GM12892 (cell line): ENCODE measurements around the gene EXD3.
A peak's percentile ranks its signal among the peaks of the same experiment; 100 is the strongest.

ENCODE experiments used
- DNase-seq: peaks from one replicate; pipeline ENCODE4 v3.0.0; 2011; ENCODE audit not compliant: insufficient read length
- FAIRE-seq: peaks from 2 replicates; lab custom pipeline; 2011; peaks lifted over from hg19 to GRCh38; lab: Jason Lieb, UNC
- POLR2A ChIP-seq: IDR thresholded peaks from 2 replicates; pipeline ENCODE4 v1.6.1; 2011; ENCODE audit warnings: low read depth, low read length, control low read depth
- POLR2AphosphoS5 ChIP-seq: IDR thresholded peaks from 2 replicates; pipeline ENCODE4 v1.6.1; 2011; ENCODE audit warnings: low read depth, low read length, control low read depth
- TAF1 ChIP-seq: IDR thresholded peaks from 2 replicates; pipeline ENCODE4 v1.6.1; 2011; ENCODE audit warnings: low read depth, mild to moderate bottlenecking, control low read depth, low read length, borderline replicate concordance

EXD3 gene

DNA sequence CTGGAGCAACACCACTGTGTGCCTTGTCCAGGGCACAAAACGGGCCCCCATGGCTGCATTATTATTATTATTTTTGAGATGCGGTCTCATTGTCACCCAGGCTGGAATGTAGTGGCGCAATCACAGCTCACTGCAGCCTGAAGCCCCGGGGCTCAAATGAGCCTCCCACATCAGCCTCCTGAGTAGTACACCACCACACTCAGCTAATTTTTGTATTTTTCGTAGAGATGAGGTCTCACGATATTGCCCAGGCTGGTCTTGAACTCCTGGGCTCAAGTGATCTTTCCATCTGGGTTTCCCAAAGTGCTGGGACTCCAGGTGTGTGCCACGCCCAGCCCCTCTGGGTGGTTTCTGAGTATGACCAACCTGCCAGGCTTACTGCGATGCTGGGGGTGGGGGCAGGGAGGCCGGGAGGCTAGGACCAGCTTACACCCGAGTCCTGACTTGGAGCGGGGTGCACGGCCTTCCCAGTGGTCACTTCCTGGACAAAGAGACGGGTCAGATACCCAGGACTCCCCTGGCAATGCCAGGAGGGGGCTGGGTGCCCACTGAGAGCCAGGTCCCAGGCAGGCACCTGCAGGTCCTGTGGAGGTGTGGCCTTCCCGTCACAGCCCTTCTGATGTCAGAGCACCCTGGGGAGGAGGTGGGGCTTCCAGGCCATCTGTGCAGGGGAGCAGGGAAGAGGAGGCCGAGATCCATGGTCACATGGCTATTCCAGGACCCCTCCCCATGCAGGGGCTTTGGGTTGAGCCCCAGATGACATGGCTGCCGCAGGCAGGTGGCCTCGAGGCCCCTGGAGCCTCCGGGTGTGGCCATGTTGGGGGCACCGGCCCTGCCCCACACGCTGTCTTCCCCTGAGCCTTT, 112.5 kb downstream of the EXD3 start:
- no peak for FAIRE-seq
- peak; percentile 36 for DNase-seq
- no peak for TF ChIP-seq POLR2A
- no peak for TF ChIP-seq POLR2AphosphoS5
- no peak for TF ChIP-seq TAF1

GRCh38 chr9:137309368-137310188, 113.4 kb downstream of the EXD3 start:
- DNase-seq = no peak
- no peak for FAIRE-seq
- TF ChIP-seq TAF1 = no peak
- no peak for TF ChIP-seq POLR2A
- no peak for TF ChIP-seq POLR2AphosphoS5

DNA sequence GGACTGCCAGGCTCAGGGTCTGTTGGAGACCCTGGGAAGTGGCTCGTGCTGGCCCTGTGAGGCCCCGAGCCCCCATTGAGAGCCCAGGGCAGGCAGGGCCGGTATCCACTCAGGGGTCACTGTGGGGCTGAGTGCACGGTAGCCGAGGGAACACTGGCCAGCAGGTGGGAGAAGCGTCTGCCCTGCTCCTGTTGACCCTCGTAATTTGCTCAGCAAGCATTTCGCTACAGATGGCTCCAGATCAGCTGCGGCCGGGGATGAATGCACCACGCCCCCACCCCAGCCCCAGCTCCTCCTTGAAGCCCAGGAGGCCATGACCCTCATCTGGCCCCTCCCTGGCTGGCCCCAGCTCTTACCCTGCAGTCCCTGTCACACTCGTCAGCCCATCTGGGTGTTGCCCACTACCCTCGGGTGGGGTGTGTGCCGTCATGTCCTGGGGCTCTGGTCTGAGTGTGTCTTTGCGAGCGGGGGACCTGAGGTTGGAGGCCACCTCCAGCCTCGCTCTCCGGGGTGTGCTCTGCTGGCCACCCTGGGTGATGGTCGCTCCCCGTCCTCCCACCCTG, 114.8 kb downstream of the EXD3 start:
- FAIRE-seq = no peak
- DNase-seq = no peak
- no peak for TF ChIP-seq TAF1
- no peak for TF ChIP-seq POLR2A
- TF ChIP-seq POLR2AphosphoS5 = no peak

DNA sequence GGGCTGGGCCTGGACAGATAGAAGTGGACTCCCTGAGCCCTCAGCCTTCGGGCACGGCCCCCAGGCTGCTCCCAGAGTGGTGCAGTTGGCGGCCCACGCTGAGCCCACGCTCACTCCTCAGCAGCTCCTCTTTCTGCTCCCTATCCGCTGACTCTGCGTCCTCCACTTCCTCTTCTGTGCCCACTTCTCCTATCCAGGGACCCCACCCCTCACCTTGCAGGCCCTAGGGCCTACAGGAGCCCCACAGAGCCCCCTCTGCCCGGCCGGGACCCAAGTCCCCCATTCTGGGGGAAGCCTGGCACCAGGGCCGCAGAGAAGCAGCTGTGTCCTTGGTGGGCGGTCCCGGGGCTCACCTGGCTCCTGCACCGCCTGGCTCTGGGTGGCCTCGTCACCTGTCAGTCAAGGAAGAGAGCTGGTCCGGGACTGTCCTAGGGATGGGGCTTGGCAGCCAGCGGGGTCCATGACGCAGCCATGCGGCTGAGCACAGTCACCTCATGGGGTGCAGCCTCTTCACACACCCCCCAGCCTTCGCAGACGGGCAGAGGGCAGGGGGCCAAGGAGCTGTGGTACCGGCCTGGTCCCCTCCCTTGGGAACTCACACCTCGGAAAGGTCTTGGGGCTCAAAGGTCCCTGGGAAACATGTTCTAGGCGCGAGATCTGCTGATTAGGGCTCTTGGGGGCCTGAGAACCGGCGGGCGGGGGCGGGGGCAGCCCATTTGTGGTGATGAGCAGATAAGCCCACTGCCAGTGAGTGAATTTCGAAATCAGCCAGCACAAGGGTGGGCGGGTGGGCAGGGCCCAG, 115.5 kb downstream of the EXD3 start:
- no peak for DNase-seq
- no peak for FAIRE-seq
- TF ChIP-seq POLR2AphosphoS5 (no peak), TAF1 (no peak), POLR2A (no peak)

DNA sequence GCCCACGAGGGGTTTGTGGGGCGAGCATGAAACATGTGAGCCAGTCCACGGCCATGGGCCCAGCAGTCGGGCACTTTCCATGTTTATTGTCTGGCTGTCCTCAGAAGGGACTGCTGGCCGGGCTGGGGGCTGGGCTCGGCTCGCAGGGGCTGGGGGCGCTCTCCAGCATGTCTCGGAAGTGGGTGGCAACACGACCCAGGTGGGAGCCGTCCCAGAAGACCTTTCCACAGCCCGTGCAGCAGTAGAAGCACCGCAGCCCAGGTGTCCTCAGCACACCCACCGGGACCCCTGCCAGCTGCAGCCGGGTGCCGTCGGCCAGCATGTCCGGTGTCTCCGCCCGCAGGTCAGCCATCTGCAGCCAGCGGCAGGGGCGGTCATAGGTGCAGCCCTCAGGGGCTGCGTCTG, 116.1 kb downstream of the EXD3 start:
- TF ChIP-seq POLR2AphosphoS5 = no peak
- no peak for TF ChIP-seq TAF1
- no peak for TF ChIP-seq POLR2A
- DNase-seq (no peak), FAIRE-seq (no peak)

GRCh38 chr9:137306066-137306849, 116.7 kb downstream of the EXD3 start:
- TF ChIP-seq TAF1 (no peak), POLR2A (no peak), POLR2AphosphoS5 (no peak)
- no peak for DNase-seq
- no peak for FAIRE-seq

- TF ChIP-seq POLR2AphosphoS5 (no peak), POLR2A (no peak; the same call in 1 of the 2 replicates), TAF1 (no peak)
Observed at GRCh38 chr9:137305798-137306065, 117.2 kb downstream of the EXD3 start.

GRCh38 chr9:137305060-137305797, 117.7 kb downstream of the EXD3 start:
- no peak for DNase-seq
- FAIRE-seq = peak; percentile 69
- TF ChIP-seq TAF1 (no peak), POLR2A (no peak), POLR2AphosphoS5 (no peak)

More at GRCh38 chr9:137305798-137306065, 117.2 kb downstream of the EXD3 start:
- FAIRE-seq = peak; percentile 27
- no peak for DNase-seq

DNA sequence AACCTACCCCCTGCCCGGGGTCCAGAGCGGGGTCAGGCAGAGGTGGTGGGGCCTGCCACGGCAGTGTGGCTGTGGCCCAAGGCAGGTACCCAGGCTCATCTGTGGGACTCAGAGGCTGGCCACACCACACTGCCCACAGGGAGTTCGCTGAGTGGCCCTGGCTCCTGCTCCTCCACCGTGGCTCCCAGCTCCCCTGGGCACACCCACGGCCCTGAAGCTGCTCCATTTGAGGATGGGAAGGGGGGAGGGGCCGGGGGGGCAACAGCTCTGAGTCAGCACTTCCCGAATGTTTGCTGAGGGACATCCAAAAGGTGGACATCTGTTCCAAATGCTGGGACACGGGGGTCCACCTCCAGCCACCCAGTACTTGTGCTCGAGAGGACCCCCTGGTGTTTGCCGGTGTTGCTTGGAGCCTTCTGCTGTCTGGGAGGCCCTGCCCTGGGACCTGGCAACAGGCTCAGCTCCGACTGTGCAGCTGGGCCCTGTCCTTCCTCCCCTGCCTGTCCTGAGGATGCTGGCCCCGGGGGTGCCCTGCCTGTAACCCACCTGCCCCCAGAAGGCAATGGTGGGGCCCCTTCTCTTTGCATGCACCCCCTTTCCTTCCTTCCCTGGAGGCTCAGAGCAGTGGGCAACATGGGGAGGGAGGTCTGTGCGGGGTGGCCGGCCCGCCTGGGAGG, 118.4 kb downstream of the EXD3 start:
- DNase-seq (no peak), FAIRE-seq (no peak)
- TF ChIP-seq POLR2AphosphoS5 = no peak
- no peak for TF ChIP-seq POLR2A
- TF ChIP-seq TAF1 = no peak
